GM18868 (cell line): ENCODE results near the gene TCF7L2.

Experiments used
- ATAC-seq: cut with Tn5 transposase; IDR thresholded peaks from one replicate; pipeline ENCODE4 v1.9.1; 2021; ENCODE audit warnings: mild to moderate bottlenecking, moderate library complexity; ENCODE audit not compliant: unreplicated experiment

The TCF7L2 gene

DNA sequence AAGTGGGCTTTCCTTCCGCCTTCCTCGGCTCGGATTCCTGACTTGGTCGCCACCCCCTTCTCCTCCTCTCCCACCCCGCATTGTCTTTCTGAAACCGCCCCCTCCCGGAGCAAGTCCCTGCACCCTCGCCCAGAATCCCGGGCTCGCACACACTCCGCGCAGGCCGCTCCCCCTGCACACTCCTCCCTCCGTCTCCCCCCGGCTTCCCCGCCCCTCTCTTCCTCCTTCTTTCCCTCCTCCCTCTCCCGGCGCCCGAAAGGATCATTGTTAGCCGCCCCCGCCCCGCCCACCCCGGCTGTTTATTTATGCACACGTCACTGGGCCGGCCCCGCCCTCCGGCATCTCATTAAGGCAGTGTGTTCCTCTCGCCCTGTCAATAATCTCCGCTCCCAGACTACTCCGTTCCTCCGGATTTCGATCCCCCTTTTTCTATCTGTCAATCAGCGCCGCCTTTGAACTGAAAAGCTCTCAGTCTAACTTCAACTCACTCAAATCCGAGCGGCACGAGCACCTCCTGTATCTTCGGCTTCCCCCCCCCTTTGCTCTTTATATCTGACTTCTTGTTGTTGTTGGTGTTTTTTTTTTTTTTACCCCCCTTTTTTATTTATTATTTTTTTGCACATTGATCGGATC lies at the start of gene TCF7L2:
TSS of gene TCF7L2 (plus strand) at position 373 of the 633 bp plus-strand sequence. CDS start 510 bp downstream, outside the sequence.
- ATAC-seq = no peak

DNA sequence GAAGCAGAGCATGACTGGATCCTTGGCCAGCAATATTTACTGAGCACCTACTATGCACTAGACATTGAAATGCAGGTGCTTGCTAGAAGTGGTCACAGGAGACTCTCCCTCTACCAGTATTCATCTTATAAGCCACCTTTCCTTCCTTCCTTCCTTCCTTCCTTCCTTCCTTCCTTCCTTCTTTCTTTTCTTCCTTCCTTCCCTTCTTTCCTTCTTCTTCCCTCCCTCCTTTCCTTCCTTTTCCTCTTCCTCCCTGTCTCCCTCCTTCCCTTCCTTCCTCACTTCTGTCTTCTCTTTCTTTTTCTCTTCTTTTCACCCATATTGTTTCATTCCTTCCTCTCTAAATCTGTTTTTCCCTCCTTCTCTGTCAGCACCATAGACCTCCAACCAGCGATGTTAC lies 47.3 kb upstream of the TCF7L2 start:
- ATAC-seq = no peak

- no peak for ATAC-seq
These were observed 46.0 kb upstream of the TCF7L2 start for GRCh38 chr10:112904000-112904399.

- ATAC-seq = no peak
These were observed 43.1 kb upstream of the TCF7L2 start for GRCh38 chr10:112906945-112907344.

- no peak for ATAC-seq
These were observed 42.2 kb upstream of the TCF7L2 start for GRCh38 chr10:112907893-112908292.

DNA sequence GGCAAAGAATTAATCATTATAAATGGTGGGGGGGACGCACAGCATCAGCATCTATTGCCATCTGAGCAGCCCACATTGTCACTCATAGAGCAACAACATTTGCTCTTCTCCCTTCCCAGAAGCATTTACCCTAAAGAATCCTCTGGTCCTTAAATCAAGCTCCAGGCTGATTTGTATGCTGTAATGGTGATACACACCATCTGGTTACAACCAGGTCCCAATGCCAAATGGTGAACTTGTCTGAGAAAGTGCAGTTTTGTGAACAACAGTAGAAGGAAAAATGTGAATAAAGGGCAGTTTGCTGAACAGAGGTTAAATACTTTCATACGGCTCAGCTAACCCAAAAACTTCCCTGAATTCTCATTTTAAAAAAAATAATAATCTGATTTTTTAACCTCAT lies 38.8 kb upstream of the TCF7L2 start:
- no peak for ATAC-seq

DNA sequence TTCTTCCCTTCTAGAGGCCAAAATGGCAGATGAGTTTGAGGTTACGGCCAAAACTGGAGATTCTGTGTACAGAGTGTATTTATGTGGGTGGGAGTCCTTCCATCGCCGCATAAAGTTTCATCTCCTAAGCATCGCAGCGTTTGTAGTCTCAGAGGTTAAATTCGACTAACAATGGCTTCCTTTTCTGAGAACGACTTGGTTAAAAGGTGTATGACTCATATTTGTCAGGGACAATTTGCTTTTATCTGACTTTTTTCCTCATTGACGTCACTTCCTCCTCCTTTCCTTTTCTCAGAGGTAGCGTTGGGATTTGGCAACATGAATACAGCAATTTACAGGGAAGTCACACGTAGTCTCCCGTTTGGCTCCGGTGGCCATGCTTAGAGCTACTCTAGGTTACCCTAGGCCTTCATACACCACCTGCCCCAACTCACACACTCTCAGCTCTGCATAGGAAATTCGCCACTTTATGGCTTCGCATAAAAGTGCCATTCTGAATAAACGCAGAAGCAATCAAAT lies 37.6 kb upstream of the TCF7L2 start:
- ATAC-seq = no peak

- no peak for ATAC-seq
These were observed 36.8 kb upstream of the TCF7L2 start for GRCh38 chr10:112913255-112913654.

- no peak for ATAC-seq
These were observed 36.3 kb upstream of the TCF7L2 start for GRCh38 chr10:112913661-112914287.

GRCh38 chr10:112914288-112914952 lies 35.6 kb upstream of the TCF7L2 start:
- no peak for ATAC-seq

DNA sequence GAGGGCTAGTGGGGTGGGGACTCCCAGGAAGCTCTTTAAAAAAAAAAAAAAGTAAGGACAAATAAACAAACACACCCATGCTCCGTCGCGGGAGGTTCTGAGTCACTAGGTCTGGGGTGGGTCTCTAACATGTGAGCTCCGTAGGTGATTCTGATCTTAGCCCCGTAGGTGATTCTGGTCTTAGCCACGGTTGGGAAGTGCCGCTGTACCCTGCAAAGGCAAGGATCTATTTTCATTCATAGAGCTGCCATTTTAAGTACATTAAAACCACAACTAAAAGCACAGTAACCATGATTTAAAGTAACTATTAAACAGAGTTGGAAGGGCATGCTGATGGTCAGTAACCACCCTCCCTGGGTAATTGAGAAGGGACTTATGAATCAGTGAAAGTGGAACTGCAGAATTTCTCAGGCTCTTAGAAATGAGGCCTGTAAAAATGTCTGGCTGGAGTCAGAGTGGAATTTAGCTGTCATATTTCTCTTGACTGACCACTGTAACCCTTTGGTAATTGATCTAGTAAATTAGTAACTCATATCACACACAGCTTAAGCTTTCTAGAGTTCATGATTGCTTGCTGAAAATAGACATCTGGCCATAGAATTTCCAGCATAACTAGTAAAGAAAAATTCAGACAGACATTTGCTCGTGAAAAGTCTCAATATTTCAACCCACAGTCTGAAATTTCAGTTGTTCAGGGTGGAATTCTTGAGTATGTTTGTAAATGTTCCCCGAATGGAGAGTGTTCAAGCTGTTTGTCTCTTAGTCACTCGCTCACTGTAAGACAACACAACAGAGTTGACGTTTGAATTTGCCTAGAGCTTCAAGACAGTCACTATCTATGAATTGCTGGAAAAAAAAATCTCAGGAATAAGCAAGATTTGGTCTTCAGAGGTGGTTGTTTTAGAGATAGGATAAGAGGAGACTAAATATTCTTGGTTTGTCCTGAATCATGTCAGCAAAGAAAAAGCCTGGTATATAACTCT lies 34.2 kb upstream of the TCF7L2 start:
- ATAC-seq = no peak

DNA sequence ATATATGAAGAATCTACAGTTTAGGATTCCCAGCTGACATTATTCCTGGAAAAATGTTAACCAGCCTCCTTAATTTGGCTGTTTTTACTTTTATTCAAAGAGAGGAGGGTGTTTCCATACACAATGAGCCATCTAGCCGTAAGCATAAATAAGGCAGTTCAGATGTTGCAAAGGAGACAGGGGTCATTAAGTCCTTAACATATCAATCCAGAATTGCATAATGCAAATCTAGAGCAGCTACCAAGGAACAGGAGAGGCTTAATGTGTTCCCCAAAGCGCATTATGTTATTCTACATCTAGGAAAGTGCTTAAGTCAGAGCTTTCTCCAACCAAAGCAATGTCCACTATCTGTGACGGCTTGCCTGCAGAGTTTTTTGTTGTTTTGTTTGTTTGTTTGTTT lies 32.4 kb upstream of the TCF7L2 start:
- no peak for ATAC-seq

DNA sequence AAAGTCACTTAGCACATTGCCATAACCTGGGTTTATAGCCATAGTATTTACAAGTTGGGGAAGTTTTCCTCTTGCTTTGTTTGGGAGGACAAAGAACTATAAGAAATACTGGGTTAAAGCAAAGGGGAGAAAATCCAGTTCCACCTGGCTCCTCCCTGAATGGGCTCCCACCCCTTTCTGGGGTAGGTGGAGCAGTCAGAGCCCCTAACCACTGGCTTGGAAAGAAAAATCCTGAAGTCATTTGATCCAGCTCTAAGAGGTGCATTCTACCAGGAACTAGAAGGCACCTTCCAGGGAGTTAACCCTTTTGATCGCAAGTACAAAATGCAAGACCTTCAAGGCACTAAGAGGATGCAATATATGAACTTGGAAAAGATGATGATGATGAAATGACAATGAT lies 31.3 kb upstream of the TCF7L2 start:
- no peak for ATAC-seq

GRCh38 chr10:112919721-112920120 lies 30.3 kb upstream of the TCF7L2 start:
- no peak for ATAC-seq

DNA sequence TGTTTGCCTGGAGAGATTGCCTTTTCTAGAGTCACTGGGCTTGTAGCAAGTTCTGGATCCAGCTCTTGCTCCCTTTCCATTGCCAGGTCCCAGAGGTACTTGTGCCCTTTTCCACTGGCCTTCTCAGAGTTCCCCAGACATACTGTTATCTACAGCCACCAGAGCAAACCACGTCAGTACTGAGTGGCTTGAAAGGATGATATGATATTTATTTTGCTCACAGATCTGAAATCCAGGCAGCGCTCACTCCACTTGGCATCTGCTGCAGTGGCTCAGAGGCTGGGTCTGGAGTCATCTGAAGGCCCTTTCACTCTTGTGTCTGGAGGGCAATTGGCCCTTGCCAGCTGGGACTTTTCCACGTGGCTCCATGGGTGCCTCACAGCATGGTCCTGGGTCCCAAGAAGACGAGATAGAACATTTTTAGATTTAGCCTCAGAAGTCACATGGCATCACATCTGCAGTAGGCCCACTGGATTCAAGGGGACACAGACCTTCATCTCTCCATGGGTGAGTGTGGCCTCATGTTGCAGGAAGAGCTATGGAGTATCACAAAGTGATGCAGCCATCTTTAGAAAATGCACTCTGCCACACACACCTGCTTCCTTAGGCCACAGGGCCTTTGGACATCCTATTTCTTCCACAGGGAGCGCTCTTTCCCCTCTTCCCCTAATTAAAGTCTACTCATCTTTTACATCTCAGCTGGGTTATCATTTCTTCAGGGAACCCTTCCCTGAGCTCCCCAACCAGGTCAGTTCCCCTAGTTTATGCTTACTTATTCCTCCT lies 22.9 kb upstream of the TCF7L2 start:
- no peak for ATAC-seq

- no peak for ATAC-seq
These were observed 22.1 kb upstream of the TCF7L2 start for GRCh38 chr10:112927980-112928379.

DNA sequence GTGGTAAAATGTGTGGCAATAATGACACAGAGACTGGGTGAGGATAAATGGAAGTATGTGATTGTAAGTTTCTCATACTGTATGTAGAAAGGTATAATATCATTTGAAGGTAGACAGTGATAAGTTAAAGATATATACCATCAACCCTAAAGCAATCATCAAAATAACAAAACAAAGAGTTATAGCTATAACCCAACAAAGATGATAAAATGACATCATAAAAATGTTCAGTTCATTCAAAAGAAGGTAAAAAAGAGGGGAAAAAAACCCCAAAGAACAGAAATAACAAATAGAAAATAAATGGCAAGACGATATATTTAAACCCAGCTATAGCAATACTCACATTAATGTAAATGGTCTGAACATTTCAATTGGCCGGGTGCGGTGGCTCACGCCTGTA lies 17.4 kb upstream of the TCF7L2 start:
- no peak for ATAC-seq

- no peak for ATAC-seq
These were observed 15.9 kb upstream of the TCF7L2 start for GRCh38 chr10:112934193-112934592.

- no peak for ATAC-seq
These were observed 11.1 kb upstream of the TCF7L2 start for GRCh38 chr10:112938808-112939482.

DNA sequence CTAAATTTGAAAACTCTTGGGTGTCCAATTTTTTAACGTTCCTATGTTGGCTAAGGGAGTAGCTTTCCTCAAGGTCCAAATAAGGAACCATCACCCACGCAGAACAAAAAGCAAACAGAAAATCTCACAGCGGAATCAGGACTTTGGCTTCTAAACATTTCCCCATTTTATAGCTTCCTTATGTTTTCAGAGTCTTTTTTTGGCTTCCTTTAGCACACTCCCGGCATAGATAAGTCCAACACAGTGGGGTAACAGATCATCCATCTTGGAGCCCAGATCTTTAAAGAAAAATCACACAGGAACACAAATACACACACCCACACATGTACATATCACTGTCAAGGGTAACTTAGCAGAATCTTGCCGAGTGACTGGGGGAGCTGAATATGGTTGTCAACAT lies 4.2 kb upstream of the TCF7L2 start:
- no peak for ATAC-seq
